Thyroid gland (tissue), 4 donors: Measurements from ENCODE around the gene CYGB.

ENCODE experiments used
- POLR2A ChIP-seq, 2 donors: fragments of 450-650 bp; IDR thresholded peaks; one replicate each; pipeline ENCODE4 v1.6.1; 2017; ENCODE audit warnings: antibody characterized with exemption in 2 of 2, mild to moderate bottlenecking in 2 of 2, moderate library complexity in 1 of 2
- TF ChIP-seq, protein P1 (sequence below), 6 experiments: fragments of 200-600 bp in 3 of 6; fragments of 450-650 bp in 3 of 6; sonication (generic) in 3 of 6; IDR thresholded peaks; one replicate each; pipeline ENCODE4 v1.5.1; 2016 to 2019; ENCODE audit warnings: antibody characterized with exemption in 6 of 6, mild to moderate bottlenecking in 2 of 6, inconsistent platforms in 1 of 6, moderate library complexity in 1 of 6

DNA sequence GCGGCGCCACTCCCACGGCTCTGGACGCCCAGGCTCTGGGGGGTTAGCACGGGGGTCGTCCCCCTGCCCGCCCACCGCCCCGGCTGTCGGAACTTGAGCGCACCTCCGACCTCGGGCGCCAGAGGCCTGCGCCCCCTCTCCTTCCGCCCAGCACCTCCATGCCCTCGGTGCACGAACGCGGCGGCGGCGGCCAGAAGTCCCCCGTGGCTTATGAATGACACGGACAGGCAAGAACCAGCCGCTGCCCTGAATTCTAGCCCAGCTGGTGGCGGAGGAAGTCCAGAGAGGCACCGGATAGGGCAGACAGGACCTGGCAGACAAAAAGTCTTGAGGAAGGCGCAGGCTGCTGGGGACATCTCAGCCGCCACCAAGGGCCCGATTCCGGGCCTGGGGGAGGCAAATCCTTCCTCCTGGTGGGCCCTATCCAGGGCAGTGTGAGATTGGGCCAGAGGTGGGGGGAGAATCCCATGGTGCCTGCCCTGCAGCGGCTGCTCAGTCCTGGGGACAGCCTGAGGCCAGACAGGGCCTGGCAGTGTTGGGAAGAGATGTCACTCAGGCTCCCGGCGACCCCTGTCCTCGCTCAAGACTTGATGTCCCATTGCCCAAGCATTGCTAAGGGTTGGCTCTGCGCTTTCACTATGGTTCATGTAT, 897 bp upstream of the CYGB start:
- no peak for TF ChIP-seq POLR2A (IDR thresholded peaks at IDR 0.05)
- TF ChIP-seq, protein P1, sequence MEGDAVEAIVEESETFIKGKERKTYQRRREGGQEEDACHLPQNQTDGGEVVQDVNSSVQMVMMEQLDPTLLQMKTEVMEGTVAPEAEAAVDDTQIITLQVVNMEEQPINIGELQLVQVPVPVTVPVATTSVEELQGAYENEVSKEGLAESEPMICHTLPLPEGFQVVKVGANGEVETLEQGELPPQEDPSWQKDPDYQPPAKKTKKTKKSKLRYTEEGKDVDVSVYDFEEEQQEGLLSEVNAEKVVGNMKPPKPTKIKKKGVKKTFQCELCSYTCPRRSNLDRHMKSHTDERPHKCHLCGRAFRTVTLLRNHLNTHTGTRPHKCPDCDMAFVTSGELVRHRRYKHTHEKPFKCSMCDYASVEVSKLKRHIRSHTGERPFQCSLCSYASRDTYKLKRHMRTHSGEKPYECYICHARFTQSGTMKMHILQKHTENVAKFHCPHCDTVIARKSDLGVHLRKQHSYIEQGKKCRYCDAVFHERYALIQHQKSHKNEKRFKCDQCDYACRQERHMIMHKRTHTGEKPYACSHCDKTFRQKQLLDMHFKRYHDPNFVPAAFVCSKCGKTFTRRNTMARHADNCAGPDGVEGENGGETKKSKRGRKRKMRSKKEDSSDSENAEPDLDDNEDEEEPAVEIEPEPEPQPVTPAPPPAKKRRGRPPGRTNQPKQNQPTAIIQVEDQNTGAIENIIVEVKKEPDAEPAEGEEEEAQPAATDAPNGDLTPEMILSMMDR (IDR thresholded peaks at IDR 0.05): no peak
